GM21447 (cell line): ENCODE measurements around the gene SRSF2.
"Not testable (repeated sequence)": the region's sequence is repeated elsewhere in the genome, so short reads cannot be mapped to it uniquely, and the experiment has no call there.

ENCODE experiments used
- ATAC-seq: cut with Tn5 transposase; IDR thresholded peaks from one replicate; pipeline ENCODE4 v1.9.1; 2021; ENCODE audit not compliant: unreplicated experiment

The SRSF2 gene

GRCh38 chr17:76702941-76703637 lies 34.0 kb downstream of the SRSF2 start:
- ATAC-seq = no peak

- no peak for ATAC-seq
Observed at GRCh38 chr17:76702076-76702475, 35.1 kb downstream of the SRSF2 start.

- ATAC-seq = no peak
Observed at GRCh38 chr17:76701471-76701967, 35.6 kb downstream of the SRSF2 start.

GRCh38 chr17:76700617-76701470 lies 36.3 kb downstream of the SRSF2 start:
- ATAC-seq = no peak

- no peak for ATAC-seq
Observed at GRCh38 chr17:76700270-76700616, 36.9 kb downstream of the SRSF2 start.

GRCh38 chr17:76698466-76698977 lies 38.6 kb downstream of the SRSF2 start:
- ATAC-seq = not testable (repeated sequence)

- ATAC-seq = no peak
Observed at GRCh38 chr17:76697702-76698465, 39.2 kb downstream of the SRSF2 start.

GRCh38 chr17:76696763-76697701 lies 40.1 kb downstream of the SRSF2 start:
- ATAC-seq = peak; percentile 72

GRCh38 chr17:76695059-76695831 lies 41.9 kb downstream of the SRSF2 start:
- no peak for ATAC-seq

GRCh38 chr17:76691379-76692191 lies 45.5 kb downstream of the SRSF2 start:
- no peak for ATAC-seq

GRCh38 chr17:76690596-76691280 lies 46.4 kb downstream of the SRSF2 start:
- ATAC-seq = no peak

GRCh38 chr17:76689859-76690258 lies 47.3 kb downstream of the SRSF2 start:
- no peak for ATAC-seq

GRCh38 chr17:76688165-76688622 lies 48.9 kb downstream of the SRSF2 start:
- no peak for ATAC-seq

GRCh38 chr17:76687298-76688164 lies 49.6 kb downstream of the SRSF2 start:
- ATAC-seq = no peak

- no peak for ATAC-seq
Observed at GRCh38 chr17:76686538-76687297, 50.4 kb downstream of the SRSF2 start.

GRCh38 chr17:76685846-76686245 lies 51.3 kb downstream of the SRSF2 start:
- no peak for ATAC-seq
